DMS53 treated with DMSO at 0.1 percent for 48 hours (cell line): ENCODE results near the gene TMEM258.
A peak's percentile ranks its signal among the peaks of the same experiment; 100 is the strongest.

Source experiments
- DNase-seq: peaks from one replicate; lab custom pipeline; 2025; ENCODE audit not compliant: unreplicated experiment; lab: John Stamatoyannopoulos, UW

TMEM258 gene

GRCh38 chr11:61826930-61827570 lies 34.7 kb upstream of the TMEM258 start:
- no peak for DNase-seq

DNA sequence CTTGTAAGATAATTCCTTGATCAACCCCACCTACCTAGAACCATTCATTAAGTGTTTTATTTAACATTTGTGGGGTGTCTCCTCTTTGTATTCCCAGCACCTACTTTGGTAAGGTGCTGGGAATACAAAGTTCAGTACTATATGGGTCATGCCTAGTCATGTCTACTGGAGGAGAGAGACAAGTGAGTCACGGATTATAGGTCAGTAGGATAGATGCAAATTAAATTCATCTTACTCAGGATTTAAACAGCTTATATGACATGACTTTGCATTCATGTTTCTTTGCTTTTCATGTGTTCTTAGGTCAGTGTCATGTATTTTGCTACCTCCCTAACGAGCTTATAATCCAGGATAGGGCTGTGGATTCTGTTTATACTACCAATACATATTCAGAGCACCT lies 27.8 kb upstream of the TMEM258 start:
- DNase-seq = no peak

- DNase-seq = no peak
Measured at GRCh38 chr11:61817471-61818202, 25.2 kb upstream of the TMEM258 start.

DNA sequence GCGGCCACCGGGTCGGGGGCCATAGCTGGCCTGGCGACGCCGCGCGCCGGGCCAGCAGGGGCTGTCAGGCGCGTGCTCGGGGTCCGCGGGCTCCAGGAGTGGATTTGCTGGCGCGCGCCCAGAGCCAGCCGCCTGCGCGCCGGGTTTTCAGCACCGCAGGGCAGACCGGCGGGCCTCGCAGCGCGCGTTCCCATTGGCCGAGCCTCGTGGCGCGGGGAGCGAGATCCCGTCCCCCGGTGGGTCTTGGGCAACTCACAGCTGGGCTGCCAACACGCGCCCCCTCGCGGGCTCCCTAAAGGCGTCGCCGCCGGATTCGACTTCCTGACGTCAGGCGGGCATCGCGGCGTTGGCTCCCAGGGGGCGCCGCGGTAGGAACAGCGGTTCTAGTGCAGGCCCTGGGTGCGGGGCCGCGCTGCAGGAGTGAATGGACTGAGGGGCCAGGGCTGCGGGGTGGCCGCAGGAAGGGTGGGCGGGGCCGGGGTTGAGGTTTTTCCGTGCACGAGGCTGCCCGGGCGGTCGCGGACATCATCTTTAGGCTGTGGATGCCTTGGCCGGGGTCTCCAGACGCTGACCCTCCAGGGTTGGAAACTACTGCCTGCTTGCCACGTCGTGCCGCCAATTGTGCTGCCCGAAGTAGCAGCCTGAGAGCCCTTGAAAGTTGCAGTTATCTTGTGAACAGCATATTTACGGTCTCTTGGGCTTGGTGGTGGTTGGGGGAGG lies 24.5 kb upstream of the TMEM258 start, which contains the start of gene FADS1:
TSS of gene FADS1 (minus strand) at position 268 of the 720 bp plus-strand sequence. CDS start at position 194, 74 bp downstream.
- DNase-seq = peak; percentile 91

DNA sequence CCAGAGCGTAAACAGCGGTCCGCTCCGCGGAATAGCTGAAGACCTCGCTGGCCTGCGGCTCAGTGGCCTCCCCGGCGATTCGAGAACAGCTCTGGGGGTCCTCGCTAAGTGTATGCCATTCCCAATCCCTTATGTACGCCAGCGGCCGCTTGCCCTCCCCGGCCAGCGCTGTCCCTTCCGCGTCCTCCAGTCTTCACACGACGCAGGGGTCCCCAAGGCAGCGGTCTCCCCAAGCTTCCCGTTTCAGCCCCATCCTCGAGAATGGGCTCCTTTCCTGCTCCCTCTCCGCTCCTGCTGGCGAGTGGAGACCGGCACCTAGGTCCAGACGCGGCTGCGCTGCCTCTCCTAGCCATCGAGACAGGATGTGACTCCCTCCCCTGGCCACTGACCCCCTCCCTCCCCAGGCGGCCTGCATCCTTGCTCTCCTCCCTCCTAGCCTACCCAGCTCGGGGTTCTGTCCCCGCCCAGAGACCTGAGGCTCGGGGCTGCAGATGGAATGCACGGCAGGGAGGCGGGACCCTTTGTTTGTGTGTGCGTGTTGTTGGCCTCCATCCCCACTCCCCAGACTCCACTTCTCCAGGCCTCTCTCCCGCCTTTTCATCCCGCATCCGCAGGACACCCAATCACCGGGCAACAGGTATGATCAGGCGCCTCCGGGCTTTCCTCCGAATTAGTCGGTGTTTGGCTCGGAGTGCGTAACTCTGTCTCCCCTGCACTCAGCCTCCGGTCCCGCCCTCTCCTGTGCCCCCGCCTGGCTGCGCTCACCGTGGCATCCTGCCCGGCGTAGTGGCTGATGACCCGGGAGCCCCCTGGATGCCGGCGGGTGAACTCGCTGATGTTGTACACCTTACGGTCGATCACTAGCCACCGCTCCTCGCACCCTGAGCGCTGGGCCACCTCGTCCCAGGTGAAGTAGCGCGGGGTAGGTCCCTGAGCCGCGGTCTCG lies 23.7 kb upstream of the TMEM258 start:
- DNase-seq = peak; percentile 52

DNA sequence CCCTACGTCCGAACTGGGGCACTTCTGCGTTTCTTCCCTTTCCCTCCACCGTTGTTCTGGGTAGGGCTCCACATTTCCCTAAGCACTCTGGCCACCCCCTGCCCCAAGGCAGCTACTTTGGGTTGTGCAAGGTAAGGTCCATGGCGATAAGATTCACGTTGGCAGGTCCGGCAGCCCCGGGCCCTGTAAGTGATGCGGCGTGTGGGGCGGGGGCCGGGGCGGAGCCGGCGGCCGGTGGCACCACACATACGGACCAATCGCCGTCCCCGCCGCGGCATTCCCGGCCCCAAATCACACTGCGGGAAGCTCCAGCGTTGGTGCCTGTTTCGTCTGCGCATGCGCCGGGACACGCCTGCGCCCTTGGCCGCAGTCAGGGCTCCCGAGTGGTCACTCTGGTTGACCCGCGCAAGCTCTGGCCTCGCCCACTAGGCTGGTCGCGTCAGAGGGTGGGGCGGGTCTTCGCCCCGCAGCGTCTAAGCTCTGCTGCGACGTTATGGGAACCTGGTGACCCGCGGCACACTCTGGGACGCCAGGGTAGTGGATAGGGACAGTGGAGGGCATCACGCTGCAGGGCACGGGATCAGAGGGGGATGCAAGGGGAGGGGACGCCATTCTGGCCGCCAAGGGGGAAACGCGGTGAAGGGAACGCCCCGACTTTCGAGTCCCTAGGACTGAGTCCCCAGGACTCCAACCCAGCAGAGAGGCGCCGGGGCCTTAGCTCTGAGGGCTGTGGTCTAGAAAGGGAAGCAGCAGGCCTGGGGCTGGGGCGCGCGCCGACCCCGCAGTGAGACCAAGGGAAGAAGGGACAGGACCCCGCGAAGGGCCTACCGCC lies 22.8 kb upstream of the TMEM258 start:
- DNase-seq = peak; percentile 93

- peak; percentile 54 for DNase-seq
Measured at GRCh38 chr11:61814247-61814957, 22.0 kb upstream of the TMEM258 start.

GRCh38 chr11:61812736-61813411 lies 20.5 kb upstream of the TMEM258 start:
- DNase-seq = no peak

DNA sequence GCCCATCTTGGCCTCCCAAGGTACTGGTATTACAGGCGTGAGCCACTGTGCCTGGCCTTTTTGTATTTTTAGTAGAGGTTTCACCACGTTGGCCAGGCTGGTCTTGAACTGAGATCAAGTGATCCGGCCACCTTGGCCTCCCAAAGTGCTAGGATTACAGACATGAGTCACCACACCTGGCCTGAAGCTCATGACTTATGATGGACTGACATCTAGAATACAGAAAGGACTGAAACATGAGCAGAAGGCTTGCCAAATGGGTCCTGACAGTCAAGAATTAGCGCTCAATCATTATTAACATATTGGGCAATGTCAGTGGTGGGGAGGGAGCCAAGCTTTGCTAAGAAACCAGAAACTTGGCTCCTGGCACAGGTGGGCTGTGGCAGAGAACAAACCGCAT lies 19.4 kb upstream of the TMEM258 start:
- DNase-seq = no peak

DNA sequence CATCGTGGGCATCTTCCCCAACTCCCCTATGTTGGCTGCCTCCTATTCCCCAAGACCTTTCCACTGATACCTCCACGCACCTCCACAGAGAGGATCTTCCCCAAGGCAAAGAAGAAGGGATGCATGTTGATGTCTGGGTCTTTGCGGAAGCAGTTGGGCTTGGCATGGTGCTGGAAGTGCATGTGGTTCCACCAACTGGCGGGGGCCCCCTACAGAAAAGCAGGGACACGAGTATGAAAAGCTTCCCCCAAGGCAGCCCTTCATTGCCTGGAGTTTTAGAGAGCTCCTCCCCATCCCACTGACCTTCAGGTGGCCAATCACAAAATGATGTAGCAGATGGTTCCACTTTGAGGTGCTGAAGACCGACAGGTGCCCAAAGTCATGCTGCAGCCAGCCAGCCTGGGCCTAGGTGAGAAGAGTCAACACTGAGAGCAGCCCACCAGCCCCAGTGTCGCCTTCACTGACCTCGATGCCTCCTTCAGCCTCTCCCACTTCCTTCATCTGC lies 18.3 kb upstream of the TMEM258 start:
- no peak for DNase-seq

GRCh38 chr11:61806785-61807184 lies 14.4 kb upstream of the TMEM258 start:
- DNase-seq = no peak

GRCh38 chr11:61805146-61805545 lies 12.7 kb upstream of the TMEM258 start:
- DNase-seq = no peak

- DNase-seq = no peak
Measured at GRCh38 chr11:61803889-61804647, 11.7 kb upstream of the TMEM258 start.

- DNase-seq = no peak
Measured at GRCh38 chr11:61802605-61803004, 10.2 kb upstream of the TMEM258 start.

GRCh38 chr11:61800331-61801281 lies 8.2 kb upstream of the TMEM258 start:
- DNase-seq = no peak

GRCh38 chr11:61799665-61800284 lies 7.4 kb upstream of the TMEM258 start:
- no peak for DNase-seq
